Measurements from ENCODE around the gene PTGFR.

DNA sequence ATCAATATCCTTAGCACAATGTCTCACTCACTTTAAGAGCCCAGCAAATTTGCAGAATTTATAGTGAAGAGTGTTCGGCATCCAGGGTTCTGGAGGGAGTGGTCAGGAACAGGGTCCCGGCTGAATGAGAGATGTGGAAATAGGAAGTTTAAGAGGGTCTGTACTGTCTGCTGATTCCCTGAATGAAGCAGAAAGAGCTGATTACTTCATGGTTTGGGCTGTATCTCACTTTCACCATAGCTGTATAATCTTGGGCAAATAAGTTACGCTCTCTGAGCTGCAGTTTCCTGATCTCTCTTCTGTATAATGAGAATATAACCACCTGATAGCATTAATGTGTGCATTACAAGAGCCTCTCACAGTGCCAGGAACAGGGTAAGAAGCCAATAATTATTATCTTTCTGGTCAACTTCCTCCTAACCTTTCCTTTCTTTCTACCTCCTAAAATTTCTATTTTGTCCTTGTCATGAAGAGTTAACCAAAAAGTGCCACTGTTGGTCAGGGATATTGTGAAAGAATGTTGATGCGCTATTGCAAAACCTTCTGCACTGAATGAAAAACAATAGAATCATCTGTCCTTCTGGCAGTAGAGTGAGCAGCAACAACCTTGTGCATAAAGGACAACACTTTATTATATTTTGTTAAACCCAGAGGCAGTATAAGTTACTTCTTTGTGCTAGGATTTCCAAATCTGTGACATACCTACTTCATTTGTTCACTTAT, 14.7 kb upstream of the PTGFR start:
- TF ChIP-seq CTCF (IDR thresholded peaks at IDR 0.05 in 4 of 5, conservative IDR thresholded peaks at IDR 0.05 in 1 of 5) (no peak), POLR2A (IDR thresholded peaks at IDR 0.05) (no peak)
